RWPE1 (cell line): ENCODE measurements around the gene SLC1A2.

ENCODE experiments used
- CTCF ChIA-PET: fragments of 350-600 bp; sonication (Branson Sonifier 250); formaldehyde crosslinking; extraction: SDS; loops from one replicate; lab custom pipeline; 2021; lab: Yijun Ruan, JAX
- POLR2A ChIA-PET: fragments of 400-600 bp; formaldehyde crosslinking; extraction: SDS; loops from one replicate; lab custom pipeline; 2020; ENCODE audit warnings: antibody characterized with exemption; ENCODE audit not compliant: low non-redundant PET; lab: Yijun Ruan, JAX
- DNase-seq: peaks from one replicate; pipeline ENCODE4 v3.0.0; 2012; ENCODE audit warnings: low spot score
- H3K27ac ChIP-seq: fragments of 450-650 bp; 2 replicates; pipeline ENCODE4 v1.5.1; 2017
- CTCF ChIP-seq: fragments of 450-650 bp; conservative IDR thresholded peaks from 2 replicates; pipeline ENCODE4 v1.5.1; 2017; ENCODE audit warnings: low read depth, mild to moderate bottlenecking

Gene SLC1A2

GRCh38 chr11:35415487-35415886 is 3.9 kb downstream of the SLC1A2 start:
- ChIA-PET POLR2A (no interaction called here), CTCF (interaction anchor here (0.6 kb wide), 1 partner anchor 158 kb away, joined by 8 read pairs; no protein-coding TSS in a partner anchor)
- H3K27ac ChIP-seq = no peak overlapping the region
- no peak for DNase-seq
- no peak for TF ChIP-seq CTCF

GRCh38 chr11:35414776-35415175 is 4.6 kb downstream of the SLC1A2 start:
- POLR2A ChIA-PET = no interaction called here

GRCh38 chr11:35414311-35414710 is 5.0 kb downstream of the SLC1A2 start:
- no peak overlapping the region for H3K27ac ChIP-seq
- no peak for DNase-seq
- ChIA-PET CTCF (no interaction called here), POLR2A (no interaction called here)
- TF ChIP-seq CTCF = no peak

More at GRCh38 chr11:35414776-35415175, 4.6 kb downstream of the SLC1A2 start:
- no peak for TF ChIP-seq CTCF
- DNase-seq = no peak
- no peak overlapping the region for H3K27ac ChIP-seq
- CTCF ChIA-PET = no interaction called here

- ChIA-PET CTCF (no interaction called here), POLR2A (no interaction called here)
- no peak overlapping the region for H3K27ac ChIP-seq
- DNase-seq = no peak
- TF ChIP-seq CTCF = no peak
Measured at GRCh38 chr11:35413598-35413997, 5.8 kb downstream of the SLC1A2 start.

GRCh38 chr11:35412285-35412684 is 7.1 kb downstream of the SLC1A2 start:
- TF ChIP-seq CTCF = peak; percentile 43
- POLR2A ChIA-PET = no interaction called here
- CTCF ChIA-PET = interaction anchor here (0.6 to 1.7 kb wide), 8 partner anchors 9 to 506 kb away, joined by 3 to 6 read pairs (median 4); partner anchors contain the start of gene CD44
- no peak for DNase-seq
- H3K27ac ChIP-seq = no peak overlapping the region

GRCh38 chr11:35407041-35407440 is 12.3 kb downstream of the SLC1A2 start:
- CTCF ChIA-PET = no interaction called here
- H3K27ac ChIP-seq = no peak overlapping the region
- DNase-seq = no peak
- POLR2A ChIA-PET = no interaction called here
- TF ChIP-seq CTCF = no peak

- TF ChIP-seq CTCF = no peak
- no peak overlapping the region for H3K27ac ChIP-seq
- DNase-seq = no peak
- ChIA-PET CTCF (interaction anchor here (0.9 to 1.4 kb wide), 2 partner anchors 8 to 40 kb away, joined by 4 to 5 read pairs; no protein-coding TSS in a partner anchor), POLR2A (no interaction called here)
Measured at GRCh38 chr11:35404388-35404775, 15.0 kb downstream of the SLC1A2 start.
